Smooth muscle cell (in vitro differentiated cells): ENCODE data around the gene RDH11. TPM values are rescaled to one million over a fixed set of nuclear protein-coding genes. Genes with fewer than 3 reads are reported as not detected.

ENCODE experiments used
- DNase-seq: peaks from one replicate; lab custom pipeline; 2025; ENCODE audit not compliant: unreplicated experiment; lab: John Stamatoyannopoulos, UW
- H2AFZ ChIP-seq: fragments of 200-600 bp; sonication (generic); 2 replicates; pipeline ENCODE4 v1.6.0; 2016; ENCODE audit warnings: antibody characterized with exemption, low read depth, mild to moderate bottlenecking
- H3F3A ChIP-seq: fragments of 200-600 bp; sonication (generic); 2 replicates; pipeline ENCODE4 v1.6.0; 2017; ENCODE audit warnings: antibody characterized with exemption, low read depth
- H3K27ac ChIP-seq: fragments of 200-600 bp; sonication (generic); 2 replicates; pipeline ENCODE4 v1.5.1; 2016; ENCODE audit warnings: low read depth, mild to moderate bottlenecking
- H3K27me3 ChIP-seq: fragments of 200-600 bp; sonication (generic); 2 replicates; pipeline ENCODE4 v1.6.1; 2016; ENCODE audit warnings: low read depth, mild to moderate bottlenecking
- H3K36me3 ChIP-seq: fragments of 200-600 bp; sonication (generic); 2 replicates; pipeline ENCODE4 v1.5.1; 2016; ENCODE audit warnings: low read depth
- H3K4me1 ChIP-seq: fragments of 200-600 bp; sonication (generic); 2 replicates; pipeline ENCODE4 v1.5.1; 2016; ENCODE audit warnings: low read depth
- H3K4me2 ChIP-seq: fragments of 200-600 bp; sonication (generic); 2 replicates; pipeline ENCODE4 v1.6.0; 2016; ENCODE audit warnings: mild to moderate bottlenecking
- H3K4me3 ChIP-seq: fragments of 200-600 bp; sonication (generic); 2 replicates; pipeline ENCODE4 v1.5.1; 2016; ENCODE audit warnings: mild to moderate bottlenecking
- H3K79me2 ChIP-seq: fragments of 200-600 bp; sonication (generic); 2 replicates; pipeline ENCODE4 v1.6.0; 2016; ENCODE audit warnings: low read depth, mild to moderate bottlenecking
- H3K9ac ChIP-seq: fragments of 200-600 bp; sonication (generic); 2 replicates; pipeline ENCODE4 v1.6.0; 2016; ENCODE audit warnings: low read depth
- H3K9me3 ChIP-seq: fragments of 200-600 bp; sonication (generic); replicated peaks from 2 replicates; pipeline ENCODE4 v1.5.1; 2016; ENCODE audit warnings: low read depth
- H4K20me1 ChIP-seq: fragments of 200-600 bp; sonication (generic); 2 replicates; pipeline ENCODE4 v1.6.0; 2016; ENCODE audit warnings: low read depth
- WGBS: methylation state at CpG from one replicate; pipeline ENCODE4 v1.1.7; 2016; ENCODE audit warnings: low lambda C conversion rate; 5-methylcytosine and 5-hydroxymethylcytosine counted together
- polyA plus RNA-seq: library from polyadenylated mRNA; unstranded; fragments of >200 nt; fragmentation: Nextera tagmentation; extraction: Ambion mirVana; gene quantifications from 2 replicates; pipeline ENCODE4 v1.2.1, GENCODE V29; 2016
- total RNA-seq: library from RNA; depleted of rRNA; stranded (reverse); fragments of >200 nt; gene quantifications from 2 replicates; pipeline ENCODE4 v1.2.3, GENCODE V29; 2014
- TF ChIP-seq, protein P1 (sequence below): fragments of 200-600 bp; sonication (generic); IDR thresholded peaks from 2 replicates; pipeline ENCODE4 v1.5.1; 2017; ENCODE audit warnings: borderline replicate concordance, mild to moderate bottlenecking, antibody characterized with exemption; ENCODE audit not compliant: insufficient read depth, poor library complexity, severe bottlenecking

RDH11 gene
- total and polyA plus RNA-seq, 2 experiments from 2014 or later: 104 to 116 TPM

DNA sequence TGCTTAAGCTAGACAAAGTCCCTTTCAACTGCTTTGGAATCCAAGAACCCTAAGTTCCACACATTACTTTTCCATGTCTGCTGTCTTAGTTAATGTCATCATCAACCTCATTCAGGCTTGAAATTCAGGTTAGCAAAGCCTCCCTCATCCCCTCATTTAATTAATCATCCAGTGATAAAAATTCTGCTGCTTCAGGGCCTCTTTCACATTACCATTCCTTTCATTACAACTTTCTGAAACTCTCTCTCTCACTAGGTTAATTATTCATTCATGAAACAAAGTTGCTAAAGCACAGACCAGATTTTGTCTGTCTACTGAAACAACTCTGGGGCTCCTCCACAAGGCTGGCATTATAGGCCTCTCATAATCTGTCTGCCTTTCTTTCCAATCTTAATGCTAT, 11.7 kb downstream of the RDH11 start:
- H3K9ac ChIP-seq: no peak overlapping the region
- no peak overlapping the region for H3K4me3 ChIP-seq
- no peak overlapping the region for H2AFZ ChIP-seq
- H3K79me2 ChIP-seq: peaks cover 47% of the 10 kb centered on the region
- no peak for DNase-seq
- no peak overlapping the region for H3K27ac ChIP-seq
- no peaks in the 10 kb centered on the region for H3K4me1 ChIP-seq
- no peaks in the 10 kb centered on the region for H3K27me3 ChIP-seq
- TF ChIP-seq, protein P1, sequence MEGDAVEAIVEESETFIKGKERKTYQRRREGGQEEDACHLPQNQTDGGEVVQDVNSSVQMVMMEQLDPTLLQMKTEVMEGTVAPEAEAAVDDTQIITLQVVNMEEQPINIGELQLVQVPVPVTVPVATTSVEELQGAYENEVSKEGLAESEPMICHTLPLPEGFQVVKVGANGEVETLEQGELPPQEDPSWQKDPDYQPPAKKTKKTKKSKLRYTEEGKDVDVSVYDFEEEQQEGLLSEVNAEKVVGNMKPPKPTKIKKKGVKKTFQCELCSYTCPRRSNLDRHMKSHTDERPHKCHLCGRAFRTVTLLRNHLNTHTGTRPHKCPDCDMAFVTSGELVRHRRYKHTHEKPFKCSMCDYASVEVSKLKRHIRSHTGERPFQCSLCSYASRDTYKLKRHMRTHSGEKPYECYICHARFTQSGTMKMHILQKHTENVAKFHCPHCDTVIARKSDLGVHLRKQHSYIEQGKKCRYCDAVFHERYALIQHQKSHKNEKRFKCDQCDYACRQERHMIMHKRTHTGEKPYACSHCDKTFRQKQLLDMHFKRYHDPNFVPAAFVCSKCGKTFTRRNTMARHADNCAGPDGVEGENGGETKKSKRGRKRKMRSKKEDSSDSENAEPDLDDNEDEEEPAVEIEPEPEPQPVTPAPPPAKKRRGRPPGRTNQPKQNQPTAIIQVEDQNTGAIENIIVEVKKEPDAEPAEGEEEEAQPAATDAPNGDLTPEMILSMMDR: no peak
- H3K9me3 ChIP-seq: no peaks in the 10 kb centered on the region
- peaks cover 37% of the 10 kb centered on the region for H3F3A ChIP-seq
- peaks cover 14% of the 10 kb centered on the region for H3K36me3 ChIP-seq
- H3K4me2 ChIP-seq: no peak overlapping the region
- H4K20me1 ChIP-seq: peaks cover 88% of the 10 kb centered on the region

DNA sequence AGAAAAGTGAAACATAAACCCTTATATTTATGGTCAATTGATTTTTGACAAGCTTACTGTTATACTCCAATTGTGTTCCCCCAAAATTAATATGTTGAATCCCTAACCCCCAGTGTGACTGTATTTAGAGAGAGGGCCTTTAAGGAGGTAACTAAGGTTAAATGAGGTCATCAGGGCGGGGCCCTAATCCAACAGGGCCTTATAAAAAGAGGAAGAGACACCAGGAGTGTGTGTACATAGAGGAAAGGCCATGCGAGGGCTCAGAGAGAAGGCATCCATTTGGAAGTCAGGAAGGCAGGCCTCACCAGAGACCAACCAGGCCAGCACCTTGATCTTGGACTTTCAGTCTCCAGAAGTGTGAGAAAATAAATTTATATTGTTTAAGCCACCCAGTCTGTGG, 14.6 kb downstream of the RDH11 start:
- H3K4me1 ChIP-seq: no peaks in the 10 kb centered on the region
- WGBS: 98% methylated on average over 2 of the region's 2 CpGs
- peak overlapping the region; percentile 73 for H3K27ac ChIP-seq
- H3K9me3 ChIP-seq: no peaks in the 10 kb centered on the region
- peaks cover 13% of the 10 kb centered on the region for H3K36me3 ChIP-seq
- H4K20me1 ChIP-seq: peaks cover 77% of the 10 kb centered on the region
- H2AFZ ChIP-seq: no peak overlapping the region
- TF ChIP-seq, protein P1: no peak
- no peak for DNase-seq
- no peak overlapping the region for H3K4me3 ChIP-seq
- H3K79me2 ChIP-seq: peaks cover 50% of the 10 kb centered on the region
- H3K9ac ChIP-seq: no peak overlapping the region
- H3K4me2 ChIP-seq: no peak overlapping the region
- peaks cover 40% of the 10 kb centered on the region for H3F3A ChIP-seq
- H3K27me3 ChIP-seq: no peaks in the 10 kb centered on the region

DNA sequence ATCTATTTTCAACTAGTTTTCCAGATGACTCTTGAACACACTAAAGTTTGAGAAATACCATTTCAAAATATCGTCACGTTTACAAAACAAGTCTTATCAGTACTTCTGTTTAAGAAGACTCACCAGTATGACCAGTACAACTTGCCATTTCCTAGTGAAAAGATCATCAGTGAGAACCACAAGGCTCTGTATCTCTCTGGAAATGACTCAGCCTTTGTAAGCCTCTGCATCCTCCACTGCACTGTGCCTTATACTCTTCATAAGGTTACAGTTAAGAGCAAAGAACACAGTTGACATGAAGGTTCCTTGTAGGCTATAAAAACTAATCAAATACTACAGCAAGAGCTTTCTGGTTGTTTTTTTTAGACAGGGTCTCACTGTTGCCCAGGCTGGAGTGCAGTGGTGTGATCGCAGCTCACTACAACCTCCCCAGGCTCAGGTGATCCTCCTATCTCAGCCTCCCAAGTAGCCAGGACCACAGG, 15.4 kb downstream of the RDH11 start:
- Histone ChIP-seq H3F3A (peaks cover 39% of the 10 kb centered on the region), H2AFZ (no peak overlapping the region), H3K79me2 (peaks cover 50% of the 10 kb centered on the region), H3K9ac (no peak overlapping the region), H4K20me1 (peaks cover 69% of the 10 kb centered on the region), H3K36me3 (peaks cover 12% of the 10 kb centered on the region), H3K27ac (peak overlapping the region; percentile 73), H3K9me3 (no peaks in the 10 kb centered on the region), H3K4me2 (no peak overlapping the region), H3K4me1 (no peaks in the 10 kb centered on the region), H3K27me3 (no peaks in the 10 kb centered on the region), H3K4me3 (no peak overlapping the region)
- TF ChIP-seq, protein P1: no peak
- 25% methylated on average over 3 of the region's 3 CpGs for WGBS
- DNase-seq: no peak

DNA sequence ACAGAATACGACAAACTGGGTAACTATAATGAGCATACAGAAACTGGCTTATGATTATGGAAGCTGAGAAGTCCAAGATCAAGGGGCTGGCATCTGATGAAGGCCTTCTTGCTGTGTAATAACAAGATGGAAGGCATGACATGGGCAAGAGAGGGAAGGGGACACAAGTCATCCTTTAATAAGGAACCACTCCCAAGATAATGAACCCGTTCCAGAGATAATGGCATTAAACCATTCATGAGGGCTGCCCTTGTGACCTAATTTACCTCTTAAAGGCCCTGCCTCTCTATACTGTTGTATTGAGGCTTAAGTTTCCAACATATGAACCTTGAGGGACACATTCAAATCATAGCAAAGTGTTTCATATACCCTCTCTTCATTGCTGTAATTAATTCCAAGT, 16.6 kb downstream of the RDH11 start:
- H3K79me2 ChIP-seq: peaks cover 44% of the 10 kb centered on the region
- WGBS: 89% methylated on average over 2 of the region's 2 CpGs

More for the DNA sequence above, 16.6 kb downstream of the RDH11 start:
- no peak for DNase-seq
- H2AFZ ChIP-seq: no peak overlapping the region
- TF ChIP-seq, protein P1: no peak
- H3K27ac ChIP-seq: peak overlapping the region; percentile 73
- H3K9me3 ChIP-seq: no peaks in the 10 kb centered on the region
- H3K4me1 ChIP-seq: no peaks in the 10 kb centered on the region
- H3K36me3 ChIP-seq: peaks cover 1% of the 10 kb centered on the region
- peaks cover 58% of the 10 kb centered on the region for H4K20me1 ChIP-seq
- no peak overlapping the region for H3K4me3 ChIP-seq
- H3K27me3 ChIP-seq: no peaks in the 10 kb centered on the region
- no peak overlapping the region for H3K4me2 ChIP-seq
- no peak overlapping the region for H3K9ac ChIP-seq
- peaks cover 30% of the 10 kb centered on the region for H3F3A ChIP-seq
